ENCODE results near the gene LTN1. TPM values are rescaled to one million over a fixed set of nuclear protein-coding genes. Genes with fewer than 3 reads are reported as not detected.

Gene LTN1
- total RNA-seq, 1 experiment from 2014 or later, result 23.9 TPM

DNA sequence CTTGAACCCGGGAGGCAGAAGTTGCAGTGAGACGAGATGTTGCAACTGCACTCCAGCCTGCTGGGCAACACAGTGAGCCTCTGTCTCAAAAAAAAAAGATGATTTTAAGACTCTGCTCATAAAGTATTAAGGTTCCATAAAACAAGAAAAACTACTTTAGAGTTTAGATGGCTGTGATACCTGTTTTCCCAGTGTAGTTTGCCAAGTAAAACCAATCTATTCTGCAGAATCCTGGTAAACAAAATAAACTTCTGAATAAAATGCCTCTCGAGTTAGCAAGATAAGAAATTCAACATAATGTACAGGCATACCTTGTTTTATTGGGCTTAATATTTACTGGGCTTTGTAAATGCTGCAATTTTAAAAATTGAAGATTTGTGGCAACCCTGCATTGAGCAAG, 30.8 kb downstream of the LTN1 start:
- Histone ChIP-seq H2BK12ac (ENCODE audit: insufficient read length, low read depth, low read length) (no peak overlapping the region), H2AFZ (ENCODE audit: low read length) (no peak overlapping the region), H3K4ac (ENCODE audit: low read depth, low read length) (no peak overlapping the region), H3K79me2 (ENCODE audit: insufficient read depth, low read length) (no peaks in the 10 kb centered on the region), H3K4me2 (ENCODE audit: insufficient read depth, insufficient read length, low read length) (no peak overlapping the region), H3K4me1 (ENCODE audit: insufficient read depth, low read length) (no peaks in the 10 kb centered on the region), H3K23ac (ENCODE audit: insufficient read length, low read depth, low read length) (no peak overlapping the region), H3K56ac (ENCODE audit: insufficient read length, low read depth, low read length) (no peak overlapping the region), H4K20me1 (ENCODE audit: control insufficient read depth, insufficient read depth, insufficient read length) (no peaks in the 10 kb centered on the region), H2AK5ac (ENCODE audit: insufficient read length, low read length) (no peak overlapping the region), H4K8ac (replicated peaks; ENCODE audit: insufficient read length, low read depth, low read length) (no peak overlapping the region), H2BK120ac (ENCODE audit: low read depth, low read length, poor library complexity, severe bottlenecking) (no peak overlapping the region), H4K91ac (ENCODE audit: insufficient read length, low read depth, low read length) (no peak overlapping the region), H3K14ac (ENCODE audit: insufficient read depth, low read length) (no peak overlapping the region), H3K79me1 (ENCODE audit: insufficient read depth, low read depth, low read length, poor library complexity, severe bottlenecking) (no peaks in the 10 kb centered on the region), H3K9me3 (ENCODE audit: control insufficient read depth, low read depth, low read length) (no peaks in the 10 kb centered on the region), H4K5ac (ENCODE audit: insufficient read length, low read depth, low read length) (no peak overlapping the region), H3K9ac (ENCODE audit: extremely low read depth, insufficient read length, low read length) (no peak overlapping the region), H3K27ac (ENCODE audit: insufficient read length, low read depth, low read length) (no peak overlapping the region), H2BK5ac (ENCODE audit: insufficient read length, low read length) (no peak overlapping the region), H3K23me2 (ENCODE audit: insufficient read length, low read depth, low read length, poor library complexity, severe bottlenecking) (no peaks in the 10 kb centered on the region), H2BK15ac (ENCODE audit: low read depth, low read length) (no peak overlapping the region), H3T11ph (ENCODE audit: low read length) (no peak overlapping the region), H3K27me3 (ENCODE audit: insufficient read depth, low read length) (no peaks in the 10 kb centered on the region), H2BK20ac (ENCODE audit: low read depth, low read length, poor library complexity, severe bottlenecking) (no peak overlapping the region), H3K18ac (ENCODE audit: insufficient read length, low read depth, low read length) (no peak overlapping the region)
- whole genome bisulfite sequencing (ENCODE audit: extremely low coverage, insufficient read length, low lambda C conversion rate), result no CpG with 5 or more reads among the region's 3 CpGs
- no peaks in the 10 kb centered on the region for H3K9me3 Mint-ChIP-seq
- H3K27ac Mint-ChIP-seq, result no peak overlapping the region
- no peaks in the 10 kb centered on the region for H3K4me1 Mint-ChIP-seq
- H3K4me3 Mint-ChIP-seq, result no peak overlapping the region
- H3K27me3 Mint-ChIP-seq (ENCODE audit: low read depth), result no peaks in the 10 kb centered on the region
- DNase-seq, result no peak
- TF ChIP-seq, protein P1, sequence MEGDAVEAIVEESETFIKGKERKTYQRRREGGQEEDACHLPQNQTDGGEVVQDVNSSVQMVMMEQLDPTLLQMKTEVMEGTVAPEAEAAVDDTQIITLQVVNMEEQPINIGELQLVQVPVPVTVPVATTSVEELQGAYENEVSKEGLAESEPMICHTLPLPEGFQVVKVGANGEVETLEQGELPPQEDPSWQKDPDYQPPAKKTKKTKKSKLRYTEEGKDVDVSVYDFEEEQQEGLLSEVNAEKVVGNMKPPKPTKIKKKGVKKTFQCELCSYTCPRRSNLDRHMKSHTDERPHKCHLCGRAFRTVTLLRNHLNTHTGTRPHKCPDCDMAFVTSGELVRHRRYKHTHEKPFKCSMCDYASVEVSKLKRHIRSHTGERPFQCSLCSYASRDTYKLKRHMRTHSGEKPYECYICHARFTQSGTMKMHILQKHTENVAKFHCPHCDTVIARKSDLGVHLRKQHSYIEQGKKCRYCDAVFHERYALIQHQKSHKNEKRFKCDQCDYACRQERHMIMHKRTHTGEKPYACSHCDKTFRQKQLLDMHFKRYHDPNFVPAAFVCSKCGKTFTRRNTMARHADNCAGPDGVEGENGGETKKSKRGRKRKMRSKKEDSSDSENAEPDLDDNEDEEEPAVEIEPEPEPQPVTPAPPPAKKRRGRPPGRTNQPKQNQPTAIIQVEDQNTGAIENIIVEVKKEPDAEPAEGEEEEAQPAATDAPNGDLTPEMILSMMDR (conservative IDR thresholded peaks at IDR 0.05), result no peak
- H3K36me3 Mint-ChIP-seq (ENCODE audit: insufficient read depth in 1 of 3, low read depth in 3 of 3), result peaks cover 0 to 50% (median 19%) of the 10 kb centered on the region in 3 experiments; a peak in 5 of 7 replicates

Measured in H9 (cell line).